ENCODE results near the gene OPN4. TPM values are rescaled to one million over a fixed set of nuclear protein-coding genes. Genes with fewer than 3 reads are reported as not detected.
A peak's percentile ranks its signal among the peaks of the same experiment; 100 is the strongest.
"Not testable (repeated sequence)": the region's sequence is repeated elsewhere in the genome, so short reads cannot be mapped to it uniquely, and the experiment has no call there.

The OPN4 gene
- polyA plus RNA-seq, 2 of the 4 experiments (the other 2 are of a cell fraction) = not detected

DNA sequence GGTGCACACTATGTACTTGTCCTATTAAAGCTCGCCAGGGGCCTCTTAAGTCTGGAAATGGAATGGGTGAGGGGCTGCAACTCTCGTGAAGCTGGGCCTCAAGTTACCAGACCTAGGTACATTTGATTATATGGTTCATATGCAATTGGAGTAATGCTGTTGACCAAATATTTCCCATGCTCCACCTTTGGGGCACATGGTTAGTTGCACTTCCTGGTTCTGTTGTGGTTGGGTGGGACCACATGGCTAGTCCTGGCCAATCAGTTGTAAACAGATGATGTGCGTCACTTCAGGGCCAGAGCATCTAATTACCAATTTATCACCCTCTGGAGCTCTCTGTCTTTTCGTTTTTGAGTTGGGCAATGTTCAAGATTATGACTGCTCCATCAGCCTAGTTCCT is 39.5 kb upstream of the OPN4 start:
- FAIRE-seq (no peak), DNase-seq (ENCODE audit: low read depth in 1 of 2, low spot score in 1 of 2) (no peak), ATAC-seq (peak in 1 of 2 experiments; percentile 68; a peak in 4 of 6 replicates)
- POLR2A ChIA-PET = no interaction called here
- Histone ChIP-seq H3K27ac (no peak overlapping the region), H3K4me3 (no peak overlapping the region), H3K4me1 (no peaks in the 10 kb centered on the region), H3K9me3 (no peaks in the 10 kb centered on the region), H3K4me2 (no peak overlapping the region)
- CTCF ChIA-PET = no interaction called here
- WGBS (ENCODE audit: missing lambda C conversion rate) = 67% methylated on average over 4 of the region's 4 CpGs
- no peak for TF ChIP-seq HOXB5 (CRISPR knock-in tag; IDR thresholded peaks at IDR 0.05)
- TF ChIP-seq FOSL2 (IDR thresholded peaks at IDR 0.05) = no peak
- TF ChIP-seq FOSL2 (CRISPR knock-in tag; IDR thresholded peaks at IDR 0.05) = no peak
- no peak for TF ChIP-seq RAD21 (conservative IDR thresholded peaks at IDR 0.05 in 1 of 2, IDR thresholded peaks at IDR 0.05 in 1 of 2)
- TF ChIP-seq CBX8 (IDR thresholded peaks at IDR 0.05) = no peak
- no peak for TF ChIP-seq POLR2AphosphoS2 (conservative IDR thresholded peaks at IDR 0.05; ENCODE audit: low read length)
- TF ChIP-seq, protein P1, sequence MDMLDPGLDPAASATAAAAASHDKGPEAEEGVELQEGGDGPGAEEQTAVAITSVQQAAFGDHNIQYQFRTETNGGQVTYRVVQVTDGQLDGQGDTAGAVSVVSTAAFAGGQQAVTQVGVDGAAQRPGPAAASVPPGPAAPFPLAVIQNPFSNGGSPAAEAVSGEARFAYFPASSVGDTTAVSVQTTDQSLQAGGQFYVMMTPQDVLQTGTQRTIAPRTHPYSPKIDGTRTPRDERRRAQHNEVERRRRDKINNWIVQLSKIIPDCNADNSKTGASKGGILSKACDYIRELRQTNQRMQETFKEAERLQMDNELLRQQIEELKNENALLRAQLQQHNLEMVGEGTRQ (IDR thresholded peaks at IDR 0.05) = no peak
- TF ChIP-seq CBX2 (IDR thresholded peaks at IDR 0.05; ENCODE audit: borderline replicate concordance, low read depth) = no peak
- no peak for TF ChIP-seq ZC3H11A (IDR thresholded peaks at IDR 0.05)
- TF ChIP-seq JUN (IDR thresholded peaks at IDR 0.05) = no peak
- TF ChIP-seq FOXS1 (CRISPR knock-in tag; IDR thresholded peaks at IDR 0.05) = no peak

DNA sequence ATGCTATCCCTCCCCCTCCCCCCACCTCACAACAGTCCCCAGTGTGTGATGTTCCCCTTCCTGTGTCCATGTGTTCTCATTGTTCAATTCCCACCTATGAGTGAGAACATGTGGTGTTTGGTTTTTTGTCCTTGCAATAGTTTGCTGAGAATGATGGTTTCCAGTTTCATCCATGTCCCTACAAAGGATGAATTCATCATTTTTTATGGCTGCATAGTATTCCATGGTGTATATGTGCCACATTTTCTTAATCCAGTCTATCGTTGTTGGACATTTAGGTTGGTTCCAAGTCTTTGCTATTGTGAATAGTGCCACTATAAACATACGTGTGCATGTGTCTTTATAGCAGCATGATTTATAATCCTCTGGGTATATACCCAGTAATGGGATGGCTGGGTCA is 37.1 kb upstream of the OPN4 start:
- FAIRE-seq; CTCF ChIA-PET; H3K27ac ChIP-seq; H3K4me1 ChIP-seq; H3K4me2 ChIP-seq; H3K9me3 ChIP-seq; DNase-seq (ENCODE audit: low read depth in 1 of 2, low spot score in 1 of 2); H3K4me3 ChIP-seq; ATAC-seq; POLR2A ChIA-PET: not testable (repeated sequence)
- WGBS (ENCODE audit: missing lambda C conversion rate) = 16% methylated on average over 2 of the region's 2 CpGs

DNA sequence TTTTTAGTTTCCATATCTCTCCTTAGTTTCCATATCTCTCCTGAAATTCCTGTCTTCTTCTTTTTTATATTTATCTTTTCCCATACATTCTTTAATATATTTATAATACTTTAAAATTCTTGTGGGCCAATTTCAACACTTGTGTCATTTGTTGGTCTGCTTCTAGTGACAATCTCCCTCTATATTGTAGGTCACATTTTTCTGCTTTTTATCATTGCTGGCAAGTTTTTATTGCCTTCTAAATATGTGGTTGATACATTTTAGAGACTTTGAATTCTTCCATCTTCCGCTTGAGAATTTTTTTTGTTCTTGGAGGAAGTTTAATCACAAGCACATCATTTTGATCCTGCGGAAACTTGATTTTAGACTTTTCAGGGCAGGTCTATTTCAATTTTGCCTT is 26.0 kb upstream of the OPN4 start:
- CTCF ChIA-PET = interaction anchor here (1.4 kb wide), 1 partner anchor 20 kb away, joined by 4 read pairs; no protein-coding TSS in a partner anchor

DNA sequence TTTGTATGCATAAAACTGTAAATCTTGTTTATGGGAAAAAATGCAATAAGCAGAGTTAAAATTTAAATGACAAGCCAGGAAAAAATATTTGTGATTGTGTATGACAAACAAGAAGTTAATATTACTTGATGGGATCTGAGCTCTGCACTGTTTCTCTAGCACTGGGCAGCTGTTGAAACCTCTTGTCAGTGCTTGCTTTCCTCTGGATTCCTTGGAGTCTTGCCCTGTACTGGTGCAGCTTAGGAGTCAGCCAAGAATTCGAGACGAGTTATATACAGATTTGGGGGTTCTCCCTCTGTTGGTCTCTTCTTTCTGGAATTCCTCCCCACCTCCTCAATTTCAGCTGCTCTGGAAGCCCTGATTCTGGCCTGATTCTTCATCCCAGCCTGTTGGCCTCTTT is 24.3 kb upstream of the OPN4 start:
- DNase-seq (ENCODE audit: low read depth in 1 of 2, low spot score in 1 of 2) (no peak), FAIRE-seq (no peak), ATAC-seq (no peak)
- Histone ChIP-seq H3K9me3 (no peaks in the 10 kb centered on the region), H3K4me1 (0 out of 3 replicates have a peak, but pooled peaks cover under 1% of the 10 kb centered on the region), H3K4me3 (no peak overlapping the region), H3K27ac (no peak overlapping the region), H3K4me2 (no peak overlapping the region)
- ChIA-PET POLR2A (no interaction called here), CTCF (interaction anchor here (3.3 kb wide), 1 partner anchor 46 kb away, joined by 10 read pairs; no protein-coding TSS in a partner anchor)
- WGBS (ENCODE audit: missing lambda C conversion rate) = 6% methylated on average over 2 of the region's 2 CpGs
- no peak for TF ChIP-seq RFX5 (IDR thresholded peaks at IDR 0.05)
- no peak for TF ChIP-seq POLR2AphosphoS2 (conservative IDR thresholded peaks at IDR 0.05; ENCODE audit: low read length)
- TF ChIP-seq FOSB (CRISPR knock-in tag; IDR thresholded peaks at IDR 0.05) = no peak

More for the DNA sequence above, 26.0 kb upstream of the OPN4 start:
- Histone ChIP-seq H3K4me1 (no peaks in the 10 kb centered on the region), H3K4me2 (no peak overlapping the region), H3K4me3 (no peak overlapping the region), H3K27ac (no peak overlapping the region), H3K9me3 (no peaks in the 10 kb centered on the region)
- POLR2A ChIA-PET = no interaction called here
- TF ChIP-seq ZNF302 (CRISPR knock-in tag; IDR thresholded peaks at IDR 0.05) (no peak), MYC (IDR thresholded peaks at IDR 0.05; ENCODE audit: borderline replicate concordance, low read length) (no peak)
- WGBS (ENCODE audit: missing lambda C conversion rate) = 92% methylated on average over 2 of the region's 2 CpGs
- DNase-seq (ENCODE audit: low read depth in 1 of 2, low spot score in 1 of 2) (no peak), ATAC-seq (no peak), FAIRE-seq (no peak)

DNA sequence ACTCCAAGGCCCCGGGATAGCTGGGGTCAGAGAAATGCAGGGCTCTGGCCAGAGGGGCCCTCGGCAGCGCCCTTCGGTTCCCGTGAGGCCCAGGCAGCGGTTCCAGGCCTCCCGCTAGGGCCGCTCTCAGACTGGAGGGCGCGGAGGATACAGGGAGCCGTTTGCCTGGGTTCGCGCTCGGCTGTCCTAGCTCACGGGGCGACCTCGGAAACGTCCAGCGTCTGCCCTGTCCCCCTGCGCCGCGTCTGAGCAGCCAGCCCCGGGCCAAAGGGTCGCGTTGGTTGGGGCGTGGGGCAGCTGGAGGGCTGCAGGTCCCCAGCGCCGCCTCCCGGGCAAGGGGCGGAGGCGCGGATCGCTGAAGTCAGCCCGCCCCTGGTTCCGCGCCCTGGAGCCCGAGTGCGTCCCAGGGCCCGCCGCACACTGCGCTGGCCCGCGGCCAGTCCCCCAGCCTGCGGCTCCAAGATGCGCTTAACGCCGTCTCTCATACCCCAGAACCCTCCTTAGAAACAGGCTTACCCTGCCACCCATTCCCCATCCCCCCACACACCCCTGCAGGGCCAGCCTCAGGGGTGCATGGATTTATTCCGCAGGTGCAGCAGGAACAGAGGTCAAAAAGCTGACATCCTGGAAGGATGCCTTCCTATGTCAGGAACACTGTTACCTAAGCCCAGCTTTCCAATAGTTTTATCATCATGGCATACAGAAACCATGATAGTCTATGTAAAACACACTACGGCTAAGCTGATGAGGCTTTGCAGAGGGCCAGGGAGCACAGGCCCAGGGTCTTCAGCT is 22.1 kb upstream of the OPN4 start:
- POLR2A ChIA-PET = interaction anchor here (1.0 kb wide), 1 partner anchor 232 kb away, joined by 5 read pairs; no protein-coding TSS in a partner anchor
- Histone ChIP-seq H3K4me1 (0 out of 3 replicates have a peak, but pooled peaks cover 4% of the 10 kb centered on the region), H3K4me2 (no peak overlapping the region), H3K27ac (no peak overlapping the region), H3K9me3 (no peaks in the 10 kb centered on the region), H3K4me3 (no peak overlapping the region)
- FAIRE-seq = no peak
- WGBS (ENCODE audit: missing lambda C conversion rate) = 70% methylated on average over 18 of the region's 49 CpGs
- ATAC-seq = peak; percentile 54 to 65; a peak in 3 of 6 replicates
- no peak for DNase-seq (ENCODE audit: low read depth in 1 of 2, low spot score in 1 of 2)
- CTCF ChIA-PET = interaction anchor here (1.3 to 3.3 kb wide), 3 partner anchors 12 to 232 kb away, joined by 4 to 10 read pairs (median 4); no protein-coding TSS in a partner anchor
- TF ChIP-seq, protein P2, sequence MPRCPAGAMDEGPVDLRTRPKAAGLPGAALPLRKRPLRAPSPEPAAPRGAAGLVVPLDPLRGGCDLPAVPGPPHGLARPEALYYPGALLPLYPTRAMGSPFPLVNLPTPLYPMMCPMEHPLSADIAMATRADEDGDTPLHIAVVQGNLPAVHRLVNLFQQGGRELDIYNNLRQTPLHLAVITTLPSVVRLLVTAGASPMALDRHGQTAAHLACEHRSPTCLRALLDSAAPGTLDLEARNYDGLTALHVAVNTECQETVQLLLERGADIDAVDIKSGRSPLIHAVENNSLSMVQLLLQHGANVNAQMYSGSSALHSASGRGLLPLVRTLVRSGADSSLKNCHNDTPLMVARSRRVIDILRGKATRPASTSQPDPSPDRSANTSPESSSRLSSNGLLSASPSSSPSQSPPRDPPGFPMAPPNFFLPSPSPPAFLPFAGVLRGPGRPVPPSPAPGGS (IDR thresholded peaks at IDR 0.05) = no peak
- TF ChIP-seq NR3C1 (IDR thresholded peaks at IDR 0.05) (no peak), NPAS2 (CRISPR knock-in tag; IDR thresholded peaks at IDR 0.05; ENCODE audit: borderline replicate concordance) (no peak), RCOR1 (IDR thresholded peaks at IDR 0.05; ENCODE audit: low read depth, low read length) (no peak), ZNF302 (CRISPR knock-in tag; IDR thresholded peaks at IDR 0.05) (no peak), ZFP36 (IDR thresholded peaks at IDR 0.05; ENCODE audit: borderline replicate concordance, partially characterized antibody) (no peak), HOXB13 (CRISPR knock-in tag; IDR thresholded peaks at IDR 0.05; ENCODE audit: low read depth) (no peak), ZC3H11A (IDR thresholded peaks at IDR 0.05) (no peak)
- TF ChIP-seq, protein P3, sequence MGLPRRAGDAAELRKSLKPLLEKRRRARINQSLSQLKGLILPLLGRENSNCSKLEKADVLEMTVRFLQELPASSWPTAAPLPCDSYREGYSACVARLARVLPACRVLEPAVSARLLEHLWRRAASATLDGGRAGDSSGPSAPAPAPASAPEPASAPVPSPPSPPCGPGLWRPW (IDR thresholded peaks at IDR 0.05) = no peak
- TF ChIP-seq, protein P4, sequence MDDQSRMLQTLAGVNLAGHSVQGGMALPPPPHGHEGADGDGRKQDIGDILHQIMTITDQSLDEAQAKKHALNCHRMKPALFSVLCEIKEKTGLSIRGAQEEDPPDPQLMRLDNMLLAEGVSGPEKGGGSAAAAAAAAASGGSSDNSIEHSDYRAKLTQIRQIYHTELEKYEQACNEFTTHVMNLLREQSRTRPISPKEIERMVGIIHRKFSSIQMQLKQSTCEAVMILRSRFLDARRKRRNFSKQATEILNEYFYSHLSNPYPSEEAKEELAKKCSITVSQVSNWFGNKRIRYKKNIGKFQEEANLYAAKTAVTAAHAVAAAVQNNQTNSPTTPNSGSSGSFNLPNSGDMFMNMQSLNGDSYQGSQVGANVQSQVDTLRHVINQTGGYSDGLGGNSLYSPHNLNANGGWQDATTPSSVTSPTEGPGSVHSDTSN (IDR thresholded peaks at IDR 0.05) = no peak

Data from A549 (cell line).